Measurements from ENCODE around the gene OTUD5. TPM values are rescaled to one million over a fixed set of nuclear protein-coding genes. Genes with fewer than 3 reads are reported as not detected.

OTUD5 gene
- polyA plus RNA-seq, 2 of the 4 experiments (the other 2 are of a cell fraction) = 45.9 to 57.7 TPM

DNA sequence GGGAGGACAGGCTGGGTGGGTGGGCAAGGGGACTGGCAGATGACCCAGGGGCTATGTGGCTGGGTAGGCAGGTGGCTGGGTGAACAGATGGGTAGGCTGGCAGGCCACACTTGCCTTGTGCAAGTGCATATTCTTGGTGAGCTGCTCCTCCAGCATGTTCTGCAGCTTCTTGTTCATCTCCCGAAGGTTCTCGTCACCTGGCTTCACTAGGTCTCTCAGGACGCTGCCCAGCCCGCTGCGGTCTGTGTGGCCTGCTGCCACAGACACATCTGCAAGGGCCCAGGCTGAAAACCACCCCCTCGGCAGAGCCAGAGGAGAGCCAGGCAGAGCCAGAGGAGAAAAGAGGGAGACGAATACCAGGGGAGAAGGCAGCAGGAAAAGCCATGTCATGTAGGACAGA is 17.6 kb upstream of the OTUD5 start:
- FAIRE-seq (no peak), DNase-seq (ENCODE audit: low read depth in 1 of 2, low spot score in 1 of 2) (no peak), ATAC-seq (no peak)
- 93% methylated on average over 7 of the region's 7 CpGs for WGBS (ENCODE audit: missing lambda C conversion rate)
- peaks cover 11% of the 10 kb centered on the region for H3K4me1 ChIP-seq
- no peak overlapping the region for H3K27ac ChIP-seq
- H3K9me3 ChIP-seq = no peaks in the 10 kb centered on the region
- POLR2A ChIA-PET = no interaction called here
- H3K4me3 ChIP-seq = no peak overlapping the region
- H3K4me2 ChIP-seq = no peak overlapping the region
- CTCF ChIA-PET = interaction anchor here (1.7 to 4.9 kb wide), 2 partner anchors 11 to 67 kb away, joined by 6 to 32 read pairs; partner anchors contain the start of gene TFE3
- no peak for TF ChIP-seq CEBPB (IDR thresholded peaks at IDR 0.05)
- TF ChIP-seq BCL3 (IDR thresholded peaks at IDR 0.05) = no peak
- no peak for TF ChIP-seq SMC3 (IDR thresholded peaks at IDR 0.05)
- no peak for TF ChIP-seq PHF8 (IDR thresholded peaks at IDR 0.05; ENCODE audit: borderline replicate concordance, low read depth)

GRCh38 chrX:48974574-48974973 is 17.2 kb upstream of the OTUD5 start:
- H3K27ac ChIP-seq = no peak overlapping the region
- DNase-seq (ENCODE audit: low read depth in 1 of 2, low spot score in 1 of 2) (no peak), FAIRE-seq (no peak), ATAC-seq (no peak)
- CTCF ChIA-PET = interaction anchor here (1.7 to 4.9 kb wide), 3 partner anchors 7 to 67 kb away, joined by 6 to 32 read pairs (median 13); partner anchors contain the start of gene TFE3
- H3K9me3 ChIP-seq = no peaks in the 10 kb centered on the region
- no peak overlapping the region for H3K4me2 ChIP-seq
- TF ChIP-seq HDAC2 (IDR thresholded peaks at IDR 0.05) (no peak), KDM1A (IDR thresholded peaks at IDR 0.05; ENCODE audit: low read depth) (no peak), BCL3 (IDR thresholded peaks at IDR 0.05) (no peak), CHD4 (IDR thresholded peaks at IDR 0.05; ENCODE audit: borderline replicate concordance) (no peak), EHMT2 (IDR thresholded peaks at IDR 0.05; ENCODE audit: low read depth) (no peak), EHF (CRISPR knock-in tag; IDR thresholded peaks at IDR 0.05) (no peak), POLR2AphosphoS2 (conservative IDR thresholded peaks at IDR 0.05; ENCODE audit: low read length) (no peak), REST (IDR thresholded peaks at IDR 0.05) (no peak), EP300 (IDR thresholded peaks at IDR 0.05) (no peak), PHF8 (IDR thresholded peaks at IDR 0.05; ENCODE audit: borderline replicate concordance, low read depth) (no peak), HOXB5 (CRISPR knock-in tag; IDR thresholded peaks at IDR 0.05) (no peak), SMC3 (IDR thresholded peaks at IDR 0.05) (no peak), NFE2L2 (conservative IDR thresholded peaks at IDR 0.05; ENCODE audit: low read length) (no peak), RAD21 (conservative IDR thresholded peaks at IDR 0.05 in 1 of 2, IDR thresholded peaks at IDR 0.05 in 1 of 2) (no peak), KDM5A (IDR thresholded peaks at IDR 0.05) (no peak)
- TF ChIP-seq, protein P1, sequence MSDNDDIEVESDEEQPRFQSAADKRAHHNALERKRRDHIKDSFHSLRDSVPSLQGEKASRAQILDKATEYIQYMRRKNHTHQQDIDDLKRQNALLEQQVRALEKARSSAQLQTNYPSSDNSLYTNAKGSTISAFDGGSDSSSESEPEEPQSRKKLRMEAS (IDR thresholded peaks at IDR 0.05) = no peak
- TF ChIP-seq, protein P2, sequence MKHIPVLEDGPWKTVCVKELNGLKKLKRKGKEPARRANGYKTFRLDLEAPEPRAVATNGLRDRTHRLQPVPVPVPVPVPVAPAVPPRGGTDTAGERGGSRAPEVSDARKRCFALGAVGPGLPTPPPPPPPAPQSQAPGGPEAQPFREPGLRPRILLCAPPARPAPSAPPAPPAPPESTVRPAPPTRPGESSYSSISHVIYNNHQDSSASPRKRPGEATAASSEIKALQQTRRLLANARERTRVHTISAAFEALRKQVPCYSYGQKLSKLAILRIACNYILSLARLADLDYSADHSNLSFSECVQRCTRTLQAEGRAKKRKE (CRISPR knock-in tag; IDR thresholded peaks at IDR 0.05; ENCODE audit: low read depth) = no peak
- TF ChIP-seq, protein P3, sequence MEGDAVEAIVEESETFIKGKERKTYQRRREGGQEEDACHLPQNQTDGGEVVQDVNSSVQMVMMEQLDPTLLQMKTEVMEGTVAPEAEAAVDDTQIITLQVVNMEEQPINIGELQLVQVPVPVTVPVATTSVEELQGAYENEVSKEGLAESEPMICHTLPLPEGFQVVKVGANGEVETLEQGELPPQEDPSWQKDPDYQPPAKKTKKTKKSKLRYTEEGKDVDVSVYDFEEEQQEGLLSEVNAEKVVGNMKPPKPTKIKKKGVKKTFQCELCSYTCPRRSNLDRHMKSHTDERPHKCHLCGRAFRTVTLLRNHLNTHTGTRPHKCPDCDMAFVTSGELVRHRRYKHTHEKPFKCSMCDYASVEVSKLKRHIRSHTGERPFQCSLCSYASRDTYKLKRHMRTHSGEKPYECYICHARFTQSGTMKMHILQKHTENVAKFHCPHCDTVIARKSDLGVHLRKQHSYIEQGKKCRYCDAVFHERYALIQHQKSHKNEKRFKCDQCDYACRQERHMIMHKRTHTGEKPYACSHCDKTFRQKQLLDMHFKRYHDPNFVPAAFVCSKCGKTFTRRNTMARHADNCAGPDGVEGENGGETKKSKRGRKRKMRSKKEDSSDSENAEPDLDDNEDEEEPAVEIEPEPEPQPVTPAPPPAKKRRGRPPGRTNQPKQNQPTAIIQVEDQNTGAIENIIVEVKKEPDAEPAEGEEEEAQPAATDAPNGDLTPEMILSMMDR (IDR thresholded peaks at IDR 0.05) = no peak
- POLR2A ChIA-PET = no interaction called here
- 88% methylated on average over 2 of the region's 2 CpGs for WGBS (ENCODE audit: missing lambda C conversion rate)
- peaks cover 11% of the 10 kb centered on the region for H3K4me1 ChIP-seq
- H3K4me3 ChIP-seq = no peak overlapping the region

Measured in A549 (cell line).